Measurements from ENCODE around the gene UGT1A9.

The UGT1A9 gene

DNA sequence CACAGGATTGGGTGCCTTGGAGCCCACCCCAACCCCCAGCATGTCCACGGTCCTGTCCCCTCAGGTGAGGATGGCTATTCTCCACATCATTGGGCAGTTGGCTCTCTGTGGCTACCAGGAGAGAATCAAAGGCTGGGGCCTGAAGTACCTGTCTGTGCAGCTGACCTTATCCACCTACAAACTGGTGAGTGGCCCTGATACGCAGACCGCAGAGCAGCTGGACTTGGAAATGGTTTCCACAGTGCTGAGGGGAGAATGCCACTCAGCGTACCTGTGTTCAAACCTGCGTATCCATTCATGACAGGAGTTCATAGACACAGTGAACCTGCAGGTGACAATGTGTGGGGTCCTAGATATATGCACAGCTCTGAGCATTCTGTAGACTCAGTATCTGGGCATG, 128.0 kb downstream of the UGT1A9 start:
- Histone ChIP-seq H3K4me1 (ENCODE audit: low read length) (peaks cover 11% of the 10 kb centered on the region), H2AFZ (ENCODE audit: low read length) (no peak overlapping the region), H3K27me3 (replicated peaks; ENCODE audit: insufficient read depth, low read length) (no peaks in the 10 kb centered on the region), H3K4me2 (ENCODE audit: low read depth, low read length) (no peak overlapping the region), H3K36me3 (replicated peaks; ENCODE audit: insufficient read depth, low read length) (no peaks in the 10 kb centered on the region), H3K4me3 (ENCODE audit: low read length) (no peak overlapping the region), H3K9me3 (replicated peaks; ENCODE audit: insufficient read depth, low read length) (no peaks in the 10 kb centered on the region), H3K9me2 (replicated peaks; ENCODE audit: insufficient read depth, low read length) (no peaks in the 10 kb centered on the region), H3K9ac (ENCODE audit: low read length) (no peak overlapping the region), H3F3A (ENCODE audit: insufficient read depth, low read length) (no peaks in the 10 kb centered on the region), H4K20me1 (ENCODE audit: insufficient read depth, low read length) (no peaks in the 10 kb centered on the region), H3K79me2 (ENCODE audit: low read length) (no peaks in the 10 kb centered on the region), H3K27ac (ENCODE audit: low read length) (no peak overlapping the region)
- TF ChIP-seq EZH2 (optimal IDR thresholded peaks at IDR 0.05; ENCODE audit: low read depth, low read length) (no peak), EZH2phosphoT487 (IDR thresholded peaks at IDR 0.05; ENCODE audit: low read length) (no peak)
- TF ChIP-seq, protein P1, sequence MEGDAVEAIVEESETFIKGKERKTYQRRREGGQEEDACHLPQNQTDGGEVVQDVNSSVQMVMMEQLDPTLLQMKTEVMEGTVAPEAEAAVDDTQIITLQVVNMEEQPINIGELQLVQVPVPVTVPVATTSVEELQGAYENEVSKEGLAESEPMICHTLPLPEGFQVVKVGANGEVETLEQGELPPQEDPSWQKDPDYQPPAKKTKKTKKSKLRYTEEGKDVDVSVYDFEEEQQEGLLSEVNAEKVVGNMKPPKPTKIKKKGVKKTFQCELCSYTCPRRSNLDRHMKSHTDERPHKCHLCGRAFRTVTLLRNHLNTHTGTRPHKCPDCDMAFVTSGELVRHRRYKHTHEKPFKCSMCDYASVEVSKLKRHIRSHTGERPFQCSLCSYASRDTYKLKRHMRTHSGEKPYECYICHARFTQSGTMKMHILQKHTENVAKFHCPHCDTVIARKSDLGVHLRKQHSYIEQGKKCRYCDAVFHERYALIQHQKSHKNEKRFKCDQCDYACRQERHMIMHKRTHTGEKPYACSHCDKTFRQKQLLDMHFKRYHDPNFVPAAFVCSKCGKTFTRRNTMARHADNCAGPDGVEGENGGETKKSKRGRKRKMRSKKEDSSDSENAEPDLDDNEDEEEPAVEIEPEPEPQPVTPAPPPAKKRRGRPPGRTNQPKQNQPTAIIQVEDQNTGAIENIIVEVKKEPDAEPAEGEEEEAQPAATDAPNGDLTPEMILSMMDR (IDR thresholded peaks at IDR 0.05; ENCODE audit: low read length), result no peak
- DNase-seq, result no peak

DNA sequence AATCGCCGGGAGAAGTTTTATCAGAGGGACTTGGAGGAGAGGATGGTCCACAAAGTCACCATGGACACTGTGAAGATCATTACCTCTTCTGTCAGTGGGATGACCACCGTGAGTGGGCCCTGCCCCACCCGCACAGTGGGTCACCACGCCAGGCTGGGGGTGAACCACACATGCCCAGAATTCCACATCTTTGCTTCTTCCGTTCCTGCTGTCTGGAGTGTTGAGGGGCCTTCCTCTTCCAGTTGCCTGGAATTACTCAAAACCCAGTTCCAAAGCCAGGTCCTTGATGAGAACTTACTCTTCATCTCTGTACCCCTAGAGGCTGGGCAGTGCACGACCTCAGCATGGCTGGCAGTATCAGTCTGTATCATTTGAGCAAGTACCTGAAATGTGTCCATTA, 128.5 kb downstream of the UGT1A9 start:
- H3K4me1 ChIP-seq (ENCODE audit: low read length), result peaks cover 11% of the 10 kb centered on the region
- H3K9me2 ChIP-seq (replicated peaks; ENCODE audit: insufficient read depth, low read length), result no peaks in the 10 kb centered on the region
- TF ChIP-seq EZH2phosphoT487 (IDR thresholded peaks at IDR 0.05; ENCODE audit: low read length), result no peak
- TF ChIP-seq, protein P1 (IDR thresholded peaks at IDR 0.05; ENCODE audit: low read length), result no peak
- TF ChIP-seq EZH2 (optimal IDR thresholded peaks at IDR 0.05; ENCODE audit: low read depth, low read length), result no peak
- no peak overlapping the region for H3K27ac ChIP-seq (ENCODE audit: low read length)
- H3K9ac ChIP-seq (ENCODE audit: low read length), result no peak overlapping the region
- H3F3A ChIP-seq (ENCODE audit: insufficient read depth, low read length), result no peaks in the 10 kb centered on the region
- no peaks in the 10 kb centered on the region for H3K36me3 ChIP-seq (replicated peaks; ENCODE audit: insufficient read depth, low read length)
- H2AFZ ChIP-seq (ENCODE audit: low read length), result no peak overlapping the region
- H3K9me3 ChIP-seq (replicated peaks; ENCODE audit: insufficient read depth, low read length), result no peaks in the 10 kb centered on the region
- no peaks in the 10 kb centered on the region for H3K27me3 ChIP-seq (replicated peaks; ENCODE audit: insufficient read depth, low read length)
- H3K4me2 ChIP-seq (ENCODE audit: low read depth, low read length), result no peak overlapping the region
- no peak for DNase-seq
- H3K4me3 ChIP-seq (ENCODE audit: low read length), result no peak overlapping the region
- H4K20me1 ChIP-seq (ENCODE audit: insufficient read depth, low read length), result no peaks in the 10 kb centered on the region
- H3K79me2 ChIP-seq (ENCODE audit: low read length), result no peaks in the 10 kb centered on the region

DNA sequence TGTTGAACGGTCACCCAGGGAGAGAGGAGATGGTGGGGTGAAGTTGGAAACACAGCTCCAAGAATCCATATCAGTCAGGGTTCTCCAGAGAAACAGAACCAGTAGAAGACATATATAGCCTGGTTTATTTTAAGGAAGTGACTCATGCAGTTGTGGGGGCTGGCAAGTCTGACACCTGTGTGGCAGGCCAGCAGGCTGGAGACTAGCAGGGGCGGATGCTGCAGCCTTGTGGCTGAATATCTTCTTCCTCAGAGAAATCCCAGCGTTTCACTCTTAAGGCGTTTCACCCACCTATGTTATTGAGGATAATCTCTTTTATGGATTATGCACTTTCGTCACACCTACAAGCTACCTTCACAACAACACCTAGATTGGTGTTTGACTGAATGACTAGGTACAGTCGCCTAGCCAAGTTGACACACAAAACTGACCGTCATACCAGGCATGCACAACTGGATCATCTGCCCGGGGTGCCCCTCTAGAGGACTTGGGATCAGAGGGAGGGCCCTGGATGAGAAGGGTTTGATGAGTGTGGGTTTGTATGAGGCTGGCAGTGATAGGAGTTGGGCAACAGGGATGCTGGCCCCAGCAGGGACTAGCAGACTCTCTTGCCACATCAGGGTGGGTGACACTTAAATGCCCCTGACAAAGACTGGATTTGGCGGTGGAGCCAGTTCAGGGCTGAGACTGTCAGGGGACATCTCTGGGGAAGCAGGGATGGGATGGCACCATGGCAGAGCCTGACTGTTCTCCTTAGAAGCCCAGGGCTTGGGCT, 129.8 kb downstream of the UGT1A9 start:
- Histone ChIP-seq H3K9ac (ENCODE audit: low read length) (no peak overlapping the region), H3K4me1 (ENCODE audit: low read length) (peaks cover 11% of the 10 kb centered on the region), H3K27me3 (replicated peaks; ENCODE audit: insufficient read depth, low read length) (no peaks in the 10 kb centered on the region), H3F3A (ENCODE audit: insufficient read depth, low read length) (no peaks in the 10 kb centered on the region), H3K9me3 (replicated peaks; ENCODE audit: insufficient read depth, low read length) (no peaks in the 10 kb centered on the region), H3K4me3 (ENCODE audit: low read length) (no peak overlapping the region), H3K9me2 (replicated peaks; ENCODE audit: insufficient read depth, low read length) (no peaks in the 10 kb centered on the region), H3K4me2 (ENCODE audit: low read depth, low read length) (no peak overlapping the region), H2AFZ (ENCODE audit: low read length) (0 out of 2 replicates have a peak overlapping the region, but pooled peaks have one; percentile 51), H3K79me2 (ENCODE audit: low read length) (no peaks in the 10 kb centered on the region), H3K36me3 (replicated peaks; ENCODE audit: insufficient read depth, low read length) (no peaks in the 10 kb centered on the region), H3K27ac (ENCODE audit: low read length) (no peak overlapping the region), H4K20me1 (ENCODE audit: insufficient read depth, low read length) (no peaks in the 10 kb centered on the region)
- DNase-seq, result peak; percentile 72
- TF ChIP-seq EZH2phosphoT487 (IDR thresholded peaks at IDR 0.05; ENCODE audit: low read length) (no peak), EZH2 (optimal IDR thresholded peaks at IDR 0.05; ENCODE audit: low read depth, low read length) (no peak)
- TF ChIP-seq, protein P1 (IDR thresholded peaks at IDR 0.05; ENCODE audit: low read length), result peak; percentile 15; the same call in 1 of the 2 replicates

Data from MM.1S (cell line).